GM21619 (cell line): ENCODE measurements around the gene POLR2C.
A peak's percentile ranks its signal among the peaks of the same experiment; 100 is the strongest.

Source experiments
- ATAC-seq: cut with Tn5 transposase; IDR thresholded peaks from one replicate; pipeline ENCODE4 v1.9.1; 2021; ENCODE audit not compliant: unreplicated experiment

POLR2C gene

GRCh38 chr16:57447186-57447962, 15.1 kb upstream of the POLR2C start, which contains the start of the genes CIAPIN1 and COQ9:
Gene CIAPIN1, minus strand, starts transcription at chr16:57447385. Its CDS starts 6,457 bp downstream, at chr16:57440928.
Gene COQ9, plus strand, starts transcription at chr16:57447479. Its CDS starts 27 bp downstream, at chr16:57447506.
- ATAC-seq, result peak; percentile 96

GRCh38 chr16:57452021-57452420, 10.5 kb upstream of the POLR2C start:
- ATAC-seq, result no peak

GRCh38 chr16:57462978-57463362, 491 bp downstream of the POLR2C start:
- ATAC-seq, result no peak

GRCh38 chr16:57464523-57464922, 2.0 kb downstream of the POLR2C start:
- no peak for ATAC-seq

GRCh38 chr16:57468346-57468745, 5.9 kb downstream of the POLR2C start:
- no peak for ATAC-seq

- ATAC-seq, result no peak
Measured at GRCh38 chr16:57469046-57469445, 6.6 kb downstream of the POLR2C start.

- ATAC-seq, result no peak
Measured at GRCh38 chr16:57469917-57470470, 7.5 kb downstream of the POLR2C start.

GRCh38 chr16:57470711-57471110, 8.2 kb downstream of the POLR2C start:
- no peak for ATAC-seq

- ATAC-seq, result no peak
Measured at GRCh38 chr16:57471209-57471608, 8.7 kb downstream of the POLR2C start.

GRCh38 chr16:57471852-57472664, 9.6 kb downstream of the POLR2C start:
- no peak for ATAC-seq

- no peak for ATAC-seq
Measured at GRCh38 chr16:57472665-57473060, 10.2 kb downstream of the POLR2C start.

- ATAC-seq, result no peak
Measured at GRCh38 chr16:57473176-57473840, 10.8 kb downstream of the POLR2C start.

GRCh38 chr16:57473906-57474305, 11.4 kb downstream of the POLR2C start:
- ATAC-seq, result no peak

GRCh38 chr16:57474671-57475661, 12.5 kb downstream of the POLR2C start:
- ATAC-seq, result no peak

- ATAC-seq, result peak; percentile 98
Measured at GRCh38 chr16:57475711-57476339, 13.3 kb downstream of the POLR2C start.

GRCh38 chr16:57476546-57477410, 14.3 kb downstream of the POLR2C start:
- no peak for ATAC-seq

GRCh38 chr16:57477531-57478202, 15.2 kb downstream of the POLR2C start:
- ATAC-seq, result no peak
